BLaER1 treated with 17β-estradiol and CSF1 and Interleukin-3, amounts not matched to agents 10 nM and 100 nM (cell line): ENCODE measurements around the gene TNMD.

Source experiments
- H3K27ac ChIP-seq, 11 experiments: shearing (Covaris generic); formaldehyde crosslinking; 2 replicates each; pipeline ENCODE4 v1.8.1; 2022
- H3K27me3 ChIP-seq, 11 experiments: shearing (Covaris generic); formaldehyde crosslinking; 2 replicates each; pipeline ENCODE4 v1.8.1; 2022
- H3K36me3 ChIP-seq, 11 experiments: shearing (Covaris generic); formaldehyde crosslinking; 2 replicates each; pipeline ENCODE4 v1.8.1; 2022
- H3K4me1 ChIP-seq, 10 experiments: shearing (Covaris generic); formaldehyde crosslinking; 2 replicates each; pipeline ENCODE4 v1.8.1; 2022
- H3K4me2 ChIP-seq, 11 experiments: shearing (Covaris generic); formaldehyde crosslinking; 2 replicates each; pipeline ENCODE4 v1.8.1; 2022
- H3K4me3 ChIP-seq, 10 experiments: shearing (Covaris generic); formaldehyde crosslinking; 2 replicates each; pipeline ENCODE4 v1.8.1; 2022
- H3K9ac ChIP-seq, 11 experiments: shearing (Covaris generic); formaldehyde crosslinking; 2 replicates each; pipeline ENCODE4 v1.8.1; 2022
- H3K9me3 ChIP-seq, 11 experiments: shearing (Covaris generic); formaldehyde crosslinking; replicated peaks in 1 of 11; 2 replicates each; pipeline ENCODE4 v1.8.1; 2022
- H4K20me1 ChIP-seq, 11 experiments: shearing (Covaris generic); formaldehyde crosslinking; 2 replicates each; pipeline ENCODE4 v1.8.1; 2022
- Cebpa-rat ChIP-seq, 11 experiments: shearing (Covaris generic); IDR thresholded peaks; 2 replicates each; pipeline ENCODE4 v1.8.1; 2022

Gene TNMD

GRCh38 chrX:100600340-100600739 lies 15.6 kb downstream of the TNMD start:
- H3K27ac ChIP-seq, result no peak overlapping the region
- peaks cover 0 to 84% (median 4%) of the 10 kb centered on the region in 11 experiments; a peak in 10 of 22 replicates for H3K27me3 ChIP-seq
- H3K4me3 ChIP-seq, result no peak overlapping the region
- 0 out of 22 replicates have a peak, but pooled peaks cover 0 to 10% (median 0%) of the 10 kb centered on the region in 11 experiments for H4K20me1 ChIP-seq
- H3K4me2 ChIP-seq, result peak overlapping the region; percentile 0 to 72 (median 30); a peak in 17 of 22 replicates
- peaks cover 5 to 13% (median 8%) of the 10 kb centered on the region in 10 experiments; a peak in 17 of 20 replicates for H3K4me1 ChIP-seq
- no peaks in the 10 kb centered on the region for H3K36me3 ChIP-seq
- H3K9ac ChIP-seq, result no peak overlapping the region
- H3K9me3 ChIP-seq, result no peaks in the 10 kb centered on the region
- no peak for TF ChIP-seq Cebpa-rat (IDR thresholded peaks at IDR 0.05)

GRCh38 chrX:100600758-100601157 lies 16.0 kb downstream of the TNMD start:
- Histone ChIP-seq H3K4me2 (peak overlapping the region; percentile 0 to 72 (median 30); a peak in 17 of 22 replicates), H3K4me1 (peaks cover 7 to 17% (median 11%) of the 10 kb centered on the region in 10 experiments; a peak in 18 of 20 replicates)
- TF ChIP-seq Cebpa-rat (IDR thresholded peaks at IDR 0.05), result no peak

GRCh38 chrX:100606753-100607152 lies 22.0 kb downstream of the TNMD start:
- Histone ChIP-seq H3K9me3 (no peaks in the 10 kb centered on the region), H4K20me1 (peaks cover 0 to 12% (median 0%) of the 10 kb centered on the region in 11 experiments; a peak in 4 of 22 replicates), H3K27me3 (peaks cover 0 to 91% (median 4%) of the 10 kb centered on the region in 11 experiments; a peak in 10 of 22 replicates), H3K4me2 (peak overlapping the region; percentile 63 to 88 (median 75)), H3K4me3 (no peak overlapping the region), H3K9ac (no peak overlapping the region), H3K27ac (peak overlapping the region in 5 of 11 experiments; percentile 10 to 33 (median 19); a peak in 4 of 22 replicates), H3K4me1 (peaks cover 17 to 24% (median 22%) of the 10 kb centered on the region in 10 experiments), H3K36me3 (no peaks in the 10 kb centered on the region)
- no peak for TF ChIP-seq Cebpa-rat (IDR thresholded peaks at IDR 0.05)

More at GRCh38 chrX:100600758-100601157, 16.0 kb downstream of the TNMD start:
- no peak overlapping the region for H3K27ac ChIP-seq
- peaks cover 0 to 84% (median 4%) of the 10 kb centered on the region in 11 experiments; a peak in 10 of 22 replicates for H3K27me3 ChIP-seq
- 0 out of 22 replicates have a peak, but pooled peaks cover 0 to 10% (median 0%) of the 10 kb centered on the region in 11 experiments for H4K20me1 ChIP-seq
- no peaks in the 10 kb centered on the region for H3K36me3 ChIP-seq
- H3K9me3 ChIP-seq, result no peaks in the 10 kb centered on the region
- H3K4me3 ChIP-seq, result no peak overlapping the region
- H3K9ac ChIP-seq, result no peak overlapping the region

DNA sequence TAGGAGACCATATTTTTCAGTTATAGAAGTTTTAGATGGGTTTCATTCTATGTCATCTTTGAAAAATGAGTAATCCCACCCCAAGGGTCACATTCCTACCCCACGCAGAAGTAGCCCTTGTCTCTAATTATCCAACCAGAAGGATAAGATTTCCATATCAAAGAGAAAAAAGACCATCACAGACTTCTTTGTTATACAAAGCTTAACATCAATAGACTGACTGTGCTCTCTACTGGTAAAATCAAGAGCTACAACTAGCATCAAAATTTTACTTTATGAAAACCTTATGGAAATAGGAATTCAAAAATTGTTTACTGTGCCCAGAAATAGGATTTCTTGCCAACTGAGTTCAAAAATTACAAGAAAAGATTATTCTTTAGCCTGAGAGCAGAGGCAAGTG lies 24.9 kb downstream of the TNMD start:
- H3K36me3 ChIP-seq, result no peaks in the 10 kb centered on the region
- H4K20me1 ChIP-seq, result peaks cover 0 to 18% (median 0%) of the 10 kb centered on the region in 11 experiments; a peak in 4 of 22 replicates
- peaks cover 17 to 24% (median 22%) of the 10 kb centered on the region in 10 experiments for H3K4me1 ChIP-seq
- H3K9ac ChIP-seq, result no peak overlapping the region
- H3K4me3 ChIP-seq, result no peak overlapping the region
- H3K9me3 ChIP-seq, result no peaks in the 10 kb centered on the region
- H3K27me3 ChIP-seq, result peaks cover 0 to 97% (median 0%) of the 10 kb centered on the region in 11 experiments; a peak in 10 of 22 replicates
- H3K27ac ChIP-seq, result no peak overlapping the region
- TF ChIP-seq Cebpa-rat (IDR thresholded peaks at IDR 0.05), result no peak
- no peak overlapping the region for H3K4me2 ChIP-seq

DNA sequence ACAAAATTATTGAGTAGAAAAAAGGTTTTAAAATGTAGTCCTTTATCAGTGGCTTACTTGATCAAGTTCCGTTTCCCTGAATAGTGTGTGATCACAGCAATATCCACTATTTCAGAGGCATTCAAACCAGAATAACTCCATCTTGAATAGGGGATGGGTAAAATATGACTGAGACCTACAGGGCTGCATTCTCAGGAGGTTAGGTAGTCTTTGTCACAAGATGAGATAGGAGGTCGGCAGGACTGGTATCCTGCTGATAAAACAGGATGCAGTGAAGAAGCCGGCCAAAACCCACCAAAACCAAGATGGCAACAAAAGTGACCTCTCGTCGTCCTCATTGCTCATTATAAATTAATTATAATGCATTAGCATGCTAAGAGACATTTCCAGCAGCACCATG lies 27.2 kb downstream of the TNMD start:
- H3K27ac ChIP-seq, result no peak overlapping the region

GRCh38 chrX:100615005-100615404 lies 30.3 kb downstream of the TNMD start:
- Histone ChIP-seq H3K4me1 (no peaks in the 10 kb centered on the region), H3K4me3 (no peak overlapping the region), H3K9ac (no peak overlapping the region), H4K20me1 (peaks cover 0 to 6% (median 0%) of the 10 kb centered on the region in 11 experiments; a peak in 1 of 22 replicates), H3K27ac (no peak overlapping the region), H3K9me3 (no peaks in the 10 kb centered on the region), H3K4me2 (no peak overlapping the region), H3K27me3 (peaks cover 0 to 95% (median 0%) of the 10 kb centered on the region in 11 experiments; a peak in 7 of 22 replicates), H3K36me3 (no peaks in the 10 kb centered on the region)
- no peak for TF ChIP-seq Cebpa-rat (IDR thresholded peaks at IDR 0.05)

More for the DNA sequence above, 27.2 kb downstream of the TNMD start:
- no peak overlapping the region for H3K4me2 ChIP-seq
- H4K20me1 ChIP-seq, result peaks cover 0 to 11% (median 0%) of the 10 kb centered on the region in 11 experiments; a peak in 3 of 22 replicates
- no peak overlapping the region for H3K9ac ChIP-seq
- H3K27me3 ChIP-seq, result peaks cover 0 to 97% (median 0%) of the 10 kb centered on the region in 11 experiments; a peak in 9 of 22 replicates
- peaks cover 5 to 8% (median 6%) of the 10 kb centered on the region in 10 experiments; a peak in 19 of 20 replicates for H3K4me1 ChIP-seq
- no peak overlapping the region for H3K4me3 ChIP-seq
- no peaks in the 10 kb centered on the region for H3K36me3 ChIP-seq
- H3K9me3 ChIP-seq, result no peaks in the 10 kb centered on the region
- no peak for TF ChIP-seq Cebpa-rat (IDR thresholded peaks at IDR 0.05)

- H3K27ac ChIP-seq, result no peak overlapping the region
- H3K9me3 ChIP-seq, result no peaks in the 10 kb centered on the region
- no peak for TF ChIP-seq Cebpa-rat (IDR thresholded peaks at IDR 0.05)
- no peak overlapping the region for H3K4me2 ChIP-seq
- no peak overlapping the region for H3K9ac ChIP-seq
- H3K4me1 ChIP-seq, result peaks cover 12 to 25% (median 21%) of the 10 kb centered on the region in 10 experiments
- no peaks in the 10 kb centered on the region for H3K36me3 ChIP-seq
- H4K20me1 ChIP-seq, result peaks cover 0 to 25% (median 7%) of the 10 kb centered on the region in 11 experiments; a peak in 9 of 22 replicates
- H3K4me3 ChIP-seq, result no peak overlapping the region
- H3K27me3 ChIP-seq, result peaks cover 0 to 98% (median 19%) of the 10 kb centered on the region in 11 experiments; a peak in 13 of 22 replicates
These were observed 38.3 kb downstream of the TNMD start for GRCh38 chrX:100623001-100623400.

DNA sequence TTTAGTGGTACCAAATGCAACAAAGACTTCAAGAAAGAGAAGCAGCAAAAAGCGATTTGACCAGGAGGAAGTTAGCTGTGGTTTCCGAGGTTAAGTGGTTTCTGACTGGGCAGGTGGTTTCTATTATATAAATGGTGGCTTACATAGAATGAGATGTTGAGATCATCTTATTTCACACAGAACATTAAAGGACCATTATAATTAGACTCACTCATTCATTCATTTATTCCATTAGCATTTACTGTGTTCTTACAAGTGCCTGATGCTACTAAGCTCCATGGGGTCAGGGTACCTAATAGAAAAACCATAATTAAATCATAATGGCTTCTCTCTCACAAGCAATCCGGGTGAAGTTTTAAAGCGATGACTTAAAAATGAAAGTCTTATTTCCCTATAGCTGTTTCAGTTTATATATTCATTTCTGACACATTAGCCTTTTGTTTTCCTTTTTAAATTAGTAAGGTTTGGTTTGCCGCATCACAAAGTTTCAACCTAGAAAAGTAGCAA lies 41.3 kb downstream of the TNMD start:
- H3K4me2 ChIP-seq, result peak overlapping the region; percentile 43 to 83 (median 60); a peak in 21 of 22 replicates
- H3K9ac ChIP-seq, result no peak overlapping the region
- peaks cover 0 to 100% (median 40%) of the 10 kb centered on the region in 11 experiments; a peak in 15 of 22 replicates for H3K27me3 ChIP-seq
- no peaks in the 10 kb centered on the region for H3K36me3 ChIP-seq
- H3K4me1 ChIP-seq, result peaks cover 12 to 25% (median 21%) of the 10 kb centered on the region in 10 experiments
- TF ChIP-seq Cebpa-rat (IDR thresholded peaks at IDR 0.05), result no peak
- H3K4me3 ChIP-seq, result no peak overlapping the region
- H3K9me3 ChIP-seq, result no peaks in the 10 kb centered on the region
- H3K27ac ChIP-seq, result no peak overlapping the region
- peaks cover 0 to 25% (median 7%) of the 10 kb centered on the region in 11 experiments; a peak in 9 of 22 replicates for H4K20me1 ChIP-seq

DNA sequence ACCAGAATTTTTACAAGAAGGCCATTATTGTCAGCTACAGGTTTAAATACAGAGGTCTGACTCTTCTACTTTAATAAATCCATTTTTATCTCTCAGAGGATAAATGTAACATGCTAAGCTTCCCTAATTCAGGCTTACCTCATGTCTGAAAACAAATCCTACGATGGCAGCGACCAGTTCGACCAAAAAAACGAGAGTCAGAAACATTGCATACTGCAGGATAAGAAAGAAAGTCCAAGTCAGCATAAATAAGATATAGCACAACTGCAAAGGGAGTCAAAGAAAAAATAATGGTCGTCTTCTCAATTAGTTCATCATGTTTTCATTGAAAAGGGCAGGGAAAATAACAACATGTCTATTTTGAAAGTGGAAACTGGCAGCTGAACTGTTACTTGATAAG lies 50.3 kb downstream of the TNMD start:
- Histone ChIP-seq H3K27me3 (peaks cover 0 to 98% (median 42%) of the 10 kb centered on the region in 11 experiments; a peak in 18 of 22 replicates), H3K27ac (no peak overlapping the region), H3K36me3 (no peaks in the 10 kb centered on the region), H3K4me1 (no peaks in the 10 kb centered on the region), H3K9ac (no peak overlapping the region), H3K4me2 (no peak overlapping the region), H3K9me3 (peaks cover 0 to 10% (median 7%) of the 10 kb centered on the region in 11 experiments; a peak in 8 of 22 replicates), H3K4me3 (no peak overlapping the region), H4K20me1 (peaks cover 0 to 7% (median 0%) of the 10 kb centered on the region in 11 experiments; a peak in 4 of 22 replicates)
- no peak for TF ChIP-seq Cebpa-rat (IDR thresholded peaks at IDR 0.05)
